Psoas muscle (tissue), 8 donors: ENCODE measurements around the gene TSPAN31. TPM values are rescaled to one million over a fixed set of nuclear protein-coding genes. Genes with fewer than 3 reads are reported as not detected.
A peak's percentile ranks its signal among the peaks of the same experiment; 100 is the strongest.

Experiments used
- ATAC-seq, 4 donors: fragments of 200-7000 bp; cut with Tn5 transposase; one replicate each; pipeline ENCODE4 v1.9.1; 2020; ENCODE audit warnings: moderate library complexity in 3 of 4, mild to moderate bottlenecking in 2 of 4
- DNase-seq, 2 donors: peaks; one replicate each; pipeline ENCODE4 v3.0.0-alpha.2; 2020
- H3K27ac ChIP-seq: fragments of 200-600 bp; one replicate; pipeline ENCODE4 v1.8.0; 2022
- H3K27me3 ChIP-seq, 3 donors: fragments of 200-600 bp in 1 of 3; one replicate each; pipeline versions ENCODE4 v1.6.1 to v1.8.0; 2013 to 2022; ENCODE audit warnings: low read length in 2 of 3, mild to moderate bottlenecking in 2 of 3, moderate library complexity in 1 of 3; ENCODE audit not compliant: insufficient read depth in 3 of 3
- H3K36me3 ChIP-seq, 2 donors: fragments of 200-600 bp in 1 of 2; one replicate each; pipeline versions ENCODE4 v1.6.1 to v1.8.0; 2013 to 2022; ENCODE audit warnings: low read depth in 1 of 2, mild to moderate bottlenecking in 1 of 2, moderate library complexity in 1 of 2; ENCODE audit not compliant: insufficient read depth in 1 of 2
- H3K4me1 ChIP-seq: fragments of 200-600 bp; one replicate; pipeline ENCODE4 v1.8.0; 2022
- H3K4me3 ChIP-seq: fragments of 200-600 bp; one replicate; pipeline ENCODE4 v1.8.0; 2022; ENCODE audit warnings: mild to moderate bottlenecking
- H3K9me3 ChIP-seq: fragments of 200-600 bp; one replicate; pipeline ENCODE4 v1.8.0; 2022
- WGBS, 3 donors: extraction: QIAGEN DNeasy Blood & Tissue Kit; methylation state at CpG; one replicate each; pipeline versions ENCODE4 v1.1.6 to v1.1.7; 2013; 5-methylcytosine and 5-hydroxymethylcytosine counted together
- intact Hi-C, 2 donors: fragments of 100-400 bp; cut with DNase I; formaldehyde crosslinking; loops; one replicate each; pipeline versions ENCODE4 v1.11.0 to v1.14.2; 2022
- polyA plus RNA-seq, 3 donors: library from polyadenylated mRNA; stranded (reverse); fragments of 200-250 nt; gene quantifications; one replicate each; pipeline ENCODE4 v1.2.3, GENCODE V29; 2013
- total RNA-seq, 4 donors: library from RNA; stranded (reverse); fragmentation: NEBNext Ultra II Directional in 2 of 4; extraction: Animal tissue kit (Norgen Biotek cat#: 25700) in 2 of 4; gene quantifications; one replicate each; pipeline versions ENCODE4 v1.2.1 to v1.2.4, GENCODE V29; 2021 to 2023
- TF ChIP-seq, protein P1 (sequence below): fragments of 200-600 bp; IDR thresholded peaks from one replicate; pipeline ENCODE4 v1.8.0; 2022; ENCODE audit warnings: antibody characterized with exemption
- donor health status: healthy with polysubstance abuse.
- donor health status: DM: no; HTN: no; CAD: no; lungs with moderate emphysema.
- donor health status: Bipolar disorder and iron deficiency.
- donor health status: healthy.
- donor health status: DM: yes; HTN: yes; CAD: no.
- donor health status: DM: no; HTN: no; CAD: no.
- donor health status: DM: no; HTN: no; CAD: no.
- donor health status: DM: yes; HTN: yes; CAD: no.

Gene TSPAN31
- total and polyA plus RNA-seq, 7 donors: 14.6 to 31.2 (median 20.6) TPM

DNA sequence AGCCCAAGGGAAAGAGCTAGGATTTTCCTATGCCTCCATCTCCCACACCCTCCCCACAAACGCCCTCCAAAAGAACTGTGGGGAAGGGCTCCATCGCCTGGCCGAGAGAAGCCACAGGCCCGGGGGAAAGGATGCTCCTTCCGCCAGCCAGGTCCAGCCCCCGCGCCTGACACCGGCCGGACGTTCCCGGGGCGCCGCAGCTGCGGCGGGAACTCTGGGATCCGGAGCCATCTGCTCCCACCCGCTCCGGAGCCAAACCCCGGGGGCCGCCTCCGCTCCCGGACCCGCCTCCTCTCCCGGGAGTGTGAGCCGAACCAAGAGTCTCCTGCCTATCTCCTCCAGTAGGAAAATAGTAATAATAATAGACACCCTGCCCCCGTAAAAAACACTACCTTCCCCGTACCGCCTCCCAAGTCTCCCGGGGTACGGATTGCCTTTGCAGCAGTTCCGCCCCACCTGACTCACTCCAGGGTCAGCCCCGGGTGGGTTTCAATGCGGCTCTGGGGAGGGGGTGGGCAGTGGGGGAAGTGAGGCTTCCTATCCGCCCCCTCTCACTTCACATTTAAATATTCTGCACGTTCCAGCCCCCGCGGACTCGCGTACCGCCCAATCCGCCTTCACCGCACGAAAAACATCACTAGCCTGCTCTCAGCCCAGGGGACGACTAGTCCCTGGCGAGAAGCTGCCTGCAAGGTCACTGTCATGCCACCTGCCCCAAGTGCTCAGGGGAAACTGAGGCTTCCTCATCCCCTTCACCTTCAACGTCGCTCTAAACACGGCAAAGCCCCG lies 8.7 kb upstream of the TSPAN31 start:
- TF ChIP-seq, protein P1, sequence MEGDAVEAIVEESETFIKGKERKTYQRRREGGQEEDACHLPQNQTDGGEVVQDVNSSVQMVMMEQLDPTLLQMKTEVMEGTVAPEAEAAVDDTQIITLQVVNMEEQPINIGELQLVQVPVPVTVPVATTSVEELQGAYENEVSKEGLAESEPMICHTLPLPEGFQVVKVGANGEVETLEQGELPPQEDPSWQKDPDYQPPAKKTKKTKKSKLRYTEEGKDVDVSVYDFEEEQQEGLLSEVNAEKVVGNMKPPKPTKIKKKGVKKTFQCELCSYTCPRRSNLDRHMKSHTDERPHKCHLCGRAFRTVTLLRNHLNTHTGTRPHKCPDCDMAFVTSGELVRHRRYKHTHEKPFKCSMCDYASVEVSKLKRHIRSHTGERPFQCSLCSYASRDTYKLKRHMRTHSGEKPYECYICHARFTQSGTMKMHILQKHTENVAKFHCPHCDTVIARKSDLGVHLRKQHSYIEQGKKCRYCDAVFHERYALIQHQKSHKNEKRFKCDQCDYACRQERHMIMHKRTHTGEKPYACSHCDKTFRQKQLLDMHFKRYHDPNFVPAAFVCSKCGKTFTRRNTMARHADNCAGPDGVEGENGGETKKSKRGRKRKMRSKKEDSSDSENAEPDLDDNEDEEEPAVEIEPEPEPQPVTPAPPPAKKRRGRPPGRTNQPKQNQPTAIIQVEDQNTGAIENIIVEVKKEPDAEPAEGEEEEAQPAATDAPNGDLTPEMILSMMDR: no peak
- ATAC-seq: peak; percentile 17 to 58 (median 28)
- Histone ChIP-seq H3K36me3 (no peaks in the 10 kb centered on the region), H3K4me3 (peak overlapping the region; percentile 65), H3K27ac (no peak overlapping the region), H3K4me1 (peaks cover 25% of the 10 kb centered on the region), H3K27me3 (peaks cover 0 to 65% (median 22%) of the 10 kb centered on the region in 3 donors), H3K9me3 (no peaks in the 10 kb centered on the region)
- intact Hi-C loops: no loop called here
- WGBS, 3 donors: 3 to 10% (median 8%) methylated on average over 49 of the region's 49 CpGs
- no peak for DNase-seq

DNA sequence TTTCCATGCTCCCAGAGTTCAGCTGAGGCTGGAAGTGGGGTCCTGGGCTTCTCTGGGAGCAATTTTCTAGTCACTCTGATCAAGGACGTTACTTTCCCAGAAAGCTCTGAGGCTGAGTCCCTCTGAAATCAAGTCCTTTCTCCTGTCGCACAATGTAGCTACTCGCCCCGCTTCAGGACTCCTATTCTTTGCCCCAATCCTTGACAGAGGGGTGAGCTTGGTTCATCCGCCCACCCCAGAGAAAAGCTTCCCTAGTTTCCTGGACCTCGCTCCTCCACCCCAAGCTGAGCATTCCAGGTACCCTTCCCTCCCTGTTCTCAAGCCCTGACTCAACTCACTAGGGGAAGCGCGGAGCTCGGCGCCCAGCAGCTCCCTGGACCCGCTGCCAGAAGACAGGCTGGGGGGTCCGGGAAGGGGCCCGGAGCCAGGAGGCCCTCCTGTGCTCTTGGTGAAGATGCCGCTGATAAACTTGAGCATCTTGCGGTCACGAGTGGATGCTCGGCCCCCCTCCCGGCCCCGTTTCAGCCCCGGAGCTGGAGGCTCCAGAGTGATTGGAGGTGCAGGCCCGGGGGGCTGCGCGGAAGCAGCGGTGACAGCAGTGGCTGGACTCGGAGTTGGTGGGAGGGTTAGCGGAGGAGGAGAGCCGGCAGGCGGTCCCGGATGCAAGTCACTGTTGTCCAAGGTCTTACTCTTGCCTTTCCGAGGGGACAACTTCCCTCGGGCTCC lies 7.9 kb upstream of the TSPAN31 start:
- Histone ChIP-seq H3K27ac (no peak overlapping the region), H3K4me1 (peaks cover 25% of the 10 kb centered on the region), H3K36me3 (no peaks in the 10 kb centered on the region), H3K4me3 (peak overlapping the region; percentile 65), H3K27me3 (peaks cover 0 to 66% (median 25%) of the 10 kb centered on the region in 3 donors), H3K9me3 (no peaks in the 10 kb centered on the region)
- no peak for ATAC-seq
- 20 to 22% (median 22%) methylated on average over 29 to 31 of the region's 31 CpGs for WGBS, 3 donors
- intact Hi-C loops: no loop called here
- TF ChIP-seq, protein P1: no peak
- DNase-seq: no peak

DNA sequence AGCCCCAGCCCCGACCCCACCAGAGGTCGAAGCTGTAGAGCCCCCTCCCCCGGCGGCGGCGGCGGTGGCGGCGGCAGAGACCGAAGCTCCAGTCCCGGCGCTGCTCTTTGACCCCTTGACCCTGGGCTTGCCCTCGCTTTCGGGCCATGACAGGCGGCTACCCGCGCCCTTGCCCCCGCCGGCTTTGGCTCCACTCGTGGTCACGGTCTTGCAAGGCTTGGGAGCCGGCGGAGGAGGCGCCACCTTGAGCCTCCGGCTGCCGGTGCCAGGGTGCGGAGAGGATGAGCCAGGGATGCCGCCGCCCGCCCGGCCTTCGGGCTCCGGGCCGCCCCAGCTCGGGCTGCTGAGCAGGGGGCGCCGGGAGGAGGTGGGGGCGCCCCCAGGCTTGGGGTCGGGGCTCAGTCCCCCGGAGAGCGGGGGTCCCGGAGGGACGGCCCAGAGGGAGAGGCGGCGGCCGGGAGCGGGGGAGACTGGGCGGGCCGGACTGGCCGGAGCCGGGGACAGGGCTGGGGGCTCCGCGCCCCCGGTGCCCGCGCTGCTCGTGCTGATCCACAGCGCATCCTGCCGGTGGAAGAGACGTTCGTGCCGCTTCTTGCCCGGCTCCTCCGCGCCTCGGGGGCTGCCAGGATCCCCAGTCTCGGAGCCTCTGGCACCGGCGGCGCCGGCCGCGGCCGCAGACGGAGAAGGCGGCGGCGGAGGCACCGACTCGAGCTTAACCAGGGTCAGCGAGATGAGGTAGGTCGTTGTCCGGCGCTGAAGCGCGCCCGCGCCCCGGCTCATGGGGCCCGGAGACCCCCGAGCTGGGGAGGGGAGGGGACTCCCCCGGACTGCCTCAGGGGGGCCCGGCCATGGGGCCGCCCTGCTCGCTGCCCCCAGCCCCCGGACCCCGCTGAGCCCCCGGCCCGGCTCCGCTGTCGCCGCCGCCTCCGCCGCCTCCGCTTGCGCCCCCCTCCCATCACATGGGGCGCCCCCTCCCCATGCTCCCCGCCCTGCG lies 7.1 kb upstream of the TSPAN31 start:
- Histone ChIP-seq H3K9me3 (no peaks in the 10 kb centered on the region), H3K27ac (no peak overlapping the region), H3K36me3 (no peaks in the 10 kb centered on the region), H3K4me1 (peaks cover 25% of the 10 kb centered on the region), H3K4me3 (peak overlapping the region; percentile 65), H3K27me3 (peaks cover 0 to 66% (median 25%) of the 10 kb centered on the region in 3 donors)
- DNase-seq: no peak
- ATAC-seq: peak; percentile 16 to 26 (median 20)
- TF ChIP-seq, protein P1: peak; percentile 24
- intact Hi-C loops: no loop called here
- WGBS, 3 donors: 3 to 8% (median 7%) methylated on average over 48 to 110 of the region's 110 CpGs

DNA sequence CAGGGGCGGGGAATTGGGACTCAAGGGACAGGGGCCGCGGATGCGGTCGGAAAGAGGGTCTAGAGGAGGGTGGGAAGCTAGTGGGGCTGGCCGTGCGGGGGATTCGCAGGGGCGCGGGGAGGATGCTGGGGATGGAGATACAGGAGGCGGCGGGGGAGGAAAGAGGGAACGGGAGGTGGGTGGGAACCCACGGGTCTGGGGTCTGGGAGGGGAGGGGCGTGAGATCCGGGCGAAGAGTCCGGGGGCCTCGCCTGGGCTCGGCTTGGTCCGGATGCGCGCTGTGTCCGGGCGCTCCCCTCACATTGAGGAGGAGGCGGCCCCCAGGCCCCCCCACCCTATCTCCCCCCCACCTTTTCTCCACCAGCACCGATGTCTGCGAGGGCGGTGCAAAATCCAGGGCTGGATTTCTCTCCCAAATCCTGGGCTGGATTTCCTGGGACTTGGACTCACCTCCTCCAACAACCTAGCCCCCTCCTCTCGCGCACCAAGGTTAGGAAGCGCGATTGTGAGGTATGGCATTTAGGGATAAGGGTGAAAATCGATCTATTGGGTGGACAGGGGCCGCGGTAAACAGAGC lies 6.1 kb upstream of the TSPAN31 start, which contains the start of gene AGAP2:
TSS of gene AGAP2 (minus strand) at position 82 of the 577 bp plus-strand sequence. CDS start 496 bp downstream, outside the sequence.
- Histone ChIP-seq H3K4me1 (peaks cover 25% of the 10 kb centered on the region), H3K27ac (no peak within 1 kb of the TSS), H3K27me3 (peaks cover 0 to 66% (median 23%) of the 10 kb centered on the region in 3 donors), H3K36me3 (no peaks in the 10 kb centered on the region), H3K4me3 (peak within 1 kb of the TSS; percentile 65), H3K9me3 (no peaks in the 10 kb centered on the region)
- WGBS, 3 donors: 4 to 10% (median 9%) methylated on average over 13 to 36 of the region's 36 CpGs
- no peak for DNase-seq
- no peak for ATAC-seq
- TF ChIP-seq, protein P1: no peak
- intact Hi-C loops: no loop called here
